Endothelial cell of umbilical vein (primary cell): ENCODE results near the gene PRDM16.

Experiments
- CTCF ChIP-seq, 2 donors: IDR thresholded peaks; 1 replicate in 1 of 2; 2 replicates in 1 of 2; pipeline ENCODE4 v1.5.1; 2011; ENCODE audit warnings: low read length in 2 of 2, mild to moderate bottlenecking in 2 of 2, moderate library complexity in 2 of 2, control low read depth in 1 of 2, inconsistent platforms in 1 of 2, low read depth in 1 of 2; ENCODE audit not compliant: insufficient read depth in 1 of 2; ENCODE audit errors: extremely low read depth in 1 of 2
- EZH2 ChIP-seq: IDR thresholded peaks from 2 replicates; pipeline ENCODE4 v1.6.1; 2012; ENCODE audit warnings: borderline replicate concordance, low read depth, mild to moderate bottlenecking, moderate library complexity, low read length, inconsistent platforms; ENCODE audit not compliant: severe bottlenecking
- FOS ChIP-seq: IDR thresholded peaks from 2 replicates; pipeline ENCODE4 v1.6.1; 2011; ENCODE audit warnings: mild to moderate bottlenecking, low read length, moderate library complexity, borderline replicate concordance; ENCODE audit not compliant: insufficient read depth
- GATA2 ChIP-seq: IDR thresholded peaks from 2 replicates; pipeline ENCODE4 v1.7.0; 2011; ENCODE audit warnings: low read depth, mild to moderate bottlenecking, moderate library complexity, mixed read lengths, low read length; ENCODE audit not compliant: insufficient read length, insufficient read depth
- JUN ChIP-seq: IDR thresholded peaks from 2 replicates; pipeline ENCODE4 v1.6.1; 2011; ENCODE audit warnings: borderline replicate concordance, low read depth; ENCODE audit not compliant: insufficient read length, insufficient read depth
- MAX ChIP-seq: IDR thresholded peaks from 2 replicates; pipeline ENCODE4 v1.6.1; 2011; ENCODE audit not compliant: insufficient read depth, insufficient read length
- MYC ChIP-seq: IDR thresholded peaks from one replicate; pipeline ENCODE4 v1.6.1; 2011; ENCODE audit warnings: mild to moderate bottlenecking, low read depth, low read length
- POLR2A ChIP-seq: IDR thresholded peaks from 2 replicates; pipeline ENCODE4 v1.6.1; 2012; ENCODE audit warnings: low read depth, mild to moderate bottlenecking, control low read depth, low read length
- POLR2AphosphoS5 ChIP-seq: IDR thresholded peaks from 2 replicates; pipeline ENCODE4 v1.6.1; 2012; ENCODE audit warnings: low read depth, mild to moderate bottlenecking, control low read depth, low read length, moderate library complexity; ENCODE audit not compliant: insufficient read depth

GRCh38 chr1:3450983-3451382 lies 382.0 kb downstream of the PRDM16 start:
- TF ChIP-seq JUN (no peak), CTCF (IDR thresholded peaks at IDR 0.05; ENCODE audit: extremely low read depth in 1 of 2, insufficient read depth in 1 of 2, low read depth in 1 of 2, low read length in 2 of 2) (no peak), MYC (no peak), POLR2AphosphoS5 (no peak), EZH2 (no peak), POLR2A (no peak), MAX (no peak), FOS (no peak), GATA2 (no peak)
